Measurements from ENCODE around the gene FNDC3A.
"Not testable (repeated sequence)": the region's sequence is repeated elsewhere in the genome, so short reads cannot be mapped to it uniquely, and the experiment has no call there.

FNDC3A gene

DNA sequence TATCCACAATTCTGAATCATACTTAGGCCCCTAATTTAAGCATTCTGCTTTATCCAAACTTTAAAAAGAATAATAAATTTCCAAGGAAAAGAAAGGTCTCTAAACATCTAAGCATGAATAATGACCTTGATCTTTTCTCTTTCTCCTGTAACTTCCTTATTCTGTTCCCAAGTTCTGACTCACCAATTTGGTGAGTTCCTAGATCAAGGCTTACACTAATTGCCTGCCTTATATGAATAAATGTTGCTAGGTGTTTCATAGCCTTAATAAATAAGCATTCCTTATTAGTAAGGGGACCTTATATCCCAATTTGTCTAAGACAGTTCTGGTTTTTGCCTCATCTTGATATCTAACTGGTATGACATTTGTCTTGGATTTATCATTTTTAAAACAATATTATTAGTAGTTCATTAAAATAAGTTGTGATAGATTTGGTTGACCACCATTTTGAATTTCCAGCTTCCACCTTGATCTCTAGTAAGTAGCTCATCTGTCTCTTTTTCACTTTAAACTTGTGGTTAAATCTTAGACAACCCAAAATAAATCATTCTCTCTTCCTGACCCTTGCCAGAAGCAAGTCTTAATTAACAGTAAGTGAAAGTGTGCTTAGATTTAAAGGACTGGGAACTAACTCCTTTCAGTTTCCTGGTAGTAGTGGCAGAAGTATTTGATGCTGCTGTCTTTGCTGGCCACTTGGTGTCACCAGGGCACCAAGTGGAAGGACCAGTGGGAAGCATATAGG is 123.2 kb downstream of the FNDC3A start:
- peak; percentile 39 to 54 for DNase-seq

DNA sequence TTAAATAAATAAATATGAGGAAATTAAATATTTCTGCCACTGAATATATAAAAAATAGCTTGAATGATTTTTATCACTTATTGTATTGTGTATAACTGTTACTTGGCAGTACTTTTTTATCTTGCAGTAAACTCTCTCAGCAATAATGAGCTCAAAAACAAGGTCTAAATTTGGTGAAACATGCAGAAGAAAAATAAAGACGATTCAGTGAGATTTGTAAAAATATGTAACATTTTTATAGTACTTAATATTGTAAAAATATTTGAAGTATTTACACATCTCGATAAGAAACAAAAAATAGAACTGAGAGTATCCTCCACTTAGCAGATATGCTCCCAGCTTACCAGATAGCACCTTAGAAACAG is 123.8 kb downstream of the FNDC3A start:
- no peak for DNase-seq

DNA sequence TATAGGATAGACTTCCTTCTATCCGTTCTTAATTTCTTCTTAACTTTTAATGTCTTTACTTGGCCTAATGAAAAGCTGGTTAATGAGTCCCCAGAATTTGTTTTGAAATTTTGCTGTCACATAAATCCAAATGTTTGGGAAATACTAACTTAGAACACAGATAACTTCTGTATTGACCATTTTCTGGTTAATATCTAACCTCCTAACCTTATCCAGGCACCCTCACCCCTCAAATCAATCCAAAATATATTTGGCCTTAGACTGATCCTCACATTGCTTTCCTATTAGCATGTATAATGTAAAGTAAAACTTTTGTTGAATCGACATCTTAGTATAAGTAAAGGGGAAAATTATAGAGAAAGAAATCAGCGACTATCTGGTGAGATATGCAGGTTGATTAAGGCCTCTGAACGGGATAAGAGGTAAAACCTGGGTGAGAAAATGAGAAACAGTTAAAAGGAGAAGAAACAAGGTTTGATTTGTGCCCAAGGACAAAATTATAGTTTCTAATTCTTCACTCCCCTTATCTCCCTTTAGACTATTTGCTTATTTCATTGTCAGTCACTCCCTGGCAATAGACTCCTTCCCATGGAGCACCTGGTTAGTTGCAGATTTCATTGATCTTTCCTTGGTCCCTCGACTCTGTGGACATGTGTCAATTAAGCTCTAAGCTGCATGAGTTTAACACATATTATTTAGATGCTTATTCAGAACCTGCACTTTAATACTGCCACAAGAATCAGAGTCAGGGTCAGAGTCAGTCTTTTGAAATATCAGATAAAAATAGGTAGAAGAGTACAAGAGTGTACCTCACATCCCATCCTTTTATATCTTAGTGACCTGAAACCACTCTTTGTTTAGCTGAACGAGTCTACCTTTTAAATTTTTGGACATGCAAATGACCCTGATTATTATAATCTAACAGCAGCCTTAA is 125.2 kb downstream of the FNDC3A start:
- no peak for DNase-seq

DNA sequence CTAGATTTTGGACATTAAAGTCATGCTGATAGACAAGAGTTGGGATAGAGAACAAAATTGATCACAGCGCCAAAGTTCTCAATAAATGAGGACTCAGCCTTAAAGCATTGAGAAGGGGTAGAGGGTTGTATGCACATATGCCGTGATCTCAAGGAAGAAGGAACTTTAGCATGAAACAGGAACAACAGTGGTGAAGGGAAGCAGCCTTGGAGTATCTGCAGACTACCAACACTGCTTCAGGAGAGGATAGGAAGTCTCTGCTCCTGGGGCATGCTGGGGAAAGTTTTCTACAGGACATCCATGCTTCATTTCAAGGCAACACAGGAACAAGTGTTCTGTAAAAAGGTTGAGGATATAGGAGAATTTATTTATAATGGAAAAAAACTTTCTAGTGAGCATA is 132.5 kb downstream of the FNDC3A start:
- DNase-seq = peak; percentile 30 to 35

DNA sequence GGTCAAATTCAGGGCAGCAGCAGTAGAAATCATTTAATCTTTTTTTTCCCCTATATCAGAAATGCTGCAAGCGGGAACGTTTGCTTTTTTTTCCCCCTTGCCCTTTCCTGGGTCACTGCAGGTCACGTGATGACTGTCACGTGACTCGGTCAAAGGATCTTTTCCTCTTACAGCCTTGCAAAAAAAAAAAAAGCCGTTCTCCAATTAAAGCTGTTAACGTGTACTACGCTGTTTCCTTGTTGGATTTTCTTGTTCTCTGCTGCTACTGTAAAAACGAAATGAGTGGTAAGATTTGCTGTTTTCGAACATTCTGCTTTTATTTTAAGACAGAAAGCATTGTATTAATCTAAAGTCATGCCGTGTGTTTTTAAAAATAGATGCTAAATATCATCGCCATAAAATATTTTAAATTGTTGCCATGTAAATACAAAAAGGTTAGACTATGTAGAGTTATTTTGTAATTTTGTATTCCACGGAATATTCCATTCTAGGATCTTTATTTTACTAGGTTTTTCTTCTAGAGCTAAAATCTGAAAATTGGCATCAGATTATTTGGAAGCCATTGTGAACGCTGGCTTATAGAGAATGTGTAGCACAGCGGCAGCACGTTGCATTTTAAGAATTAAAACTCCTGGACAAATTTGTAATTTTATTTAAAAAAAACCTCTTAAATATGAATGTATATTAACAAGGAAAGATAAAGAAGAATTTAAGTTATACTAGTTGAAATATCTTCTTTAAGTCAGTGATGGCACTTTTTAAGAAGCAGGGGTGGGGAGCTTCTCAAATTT is 134.6 kb downstream of the FNDC3A start:
- DNase-seq = peak; percentile 92

DNA sequence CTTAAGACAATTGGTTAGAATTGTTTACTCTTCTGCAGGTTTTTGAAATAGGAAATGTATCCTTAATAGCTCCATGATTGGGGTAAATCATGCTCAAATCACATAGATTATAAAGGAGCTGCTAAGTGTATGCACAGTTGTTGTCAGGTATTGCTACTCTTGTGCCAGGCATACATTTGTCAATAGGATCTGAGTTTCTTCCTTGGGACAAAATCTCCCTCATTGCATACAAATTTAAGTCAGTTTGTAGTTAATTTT is 135.1 kb downstream of the FNDC3A start:
- DNase-seq = peak in 1 of 2 experiments; percentile 46

DNA sequence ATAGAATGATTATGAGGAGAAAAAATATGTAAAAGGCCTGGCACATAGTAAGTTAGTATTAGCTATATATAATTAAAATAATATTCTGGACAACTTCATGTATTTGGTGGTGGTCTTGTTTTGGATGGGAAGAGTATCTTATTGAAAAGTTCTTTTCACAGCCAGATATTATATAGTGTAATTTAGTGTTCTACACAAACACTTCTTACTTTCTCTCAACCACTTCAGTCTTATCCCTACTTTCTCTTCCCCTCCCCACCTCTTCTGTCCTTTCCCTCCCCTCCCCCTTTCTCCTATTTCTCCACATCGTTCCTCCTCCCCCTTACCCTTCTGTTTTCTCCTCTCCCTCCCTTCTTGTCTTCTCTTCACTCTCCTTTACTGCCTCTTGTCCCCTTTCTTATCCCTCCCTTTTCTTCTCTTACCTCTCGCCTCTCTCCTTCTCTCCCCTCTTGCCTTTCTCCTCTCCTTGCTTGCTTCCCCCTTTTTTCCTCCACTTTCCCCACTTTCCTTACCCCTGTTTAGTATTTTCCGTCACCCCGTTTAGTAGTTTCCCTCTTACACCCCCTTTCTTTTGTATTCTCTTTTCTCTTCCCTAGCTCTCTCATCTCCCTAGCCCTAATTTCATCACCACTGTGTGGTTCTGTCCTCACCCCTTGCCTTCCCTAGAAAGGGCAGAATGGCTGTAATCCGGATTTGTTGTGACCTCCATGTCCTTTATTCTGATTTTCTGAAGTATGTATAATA is 137.2 kb downstream of the FNDC3A start:
- peak; percentile 9 to 16 for DNase-seq

DNA sequence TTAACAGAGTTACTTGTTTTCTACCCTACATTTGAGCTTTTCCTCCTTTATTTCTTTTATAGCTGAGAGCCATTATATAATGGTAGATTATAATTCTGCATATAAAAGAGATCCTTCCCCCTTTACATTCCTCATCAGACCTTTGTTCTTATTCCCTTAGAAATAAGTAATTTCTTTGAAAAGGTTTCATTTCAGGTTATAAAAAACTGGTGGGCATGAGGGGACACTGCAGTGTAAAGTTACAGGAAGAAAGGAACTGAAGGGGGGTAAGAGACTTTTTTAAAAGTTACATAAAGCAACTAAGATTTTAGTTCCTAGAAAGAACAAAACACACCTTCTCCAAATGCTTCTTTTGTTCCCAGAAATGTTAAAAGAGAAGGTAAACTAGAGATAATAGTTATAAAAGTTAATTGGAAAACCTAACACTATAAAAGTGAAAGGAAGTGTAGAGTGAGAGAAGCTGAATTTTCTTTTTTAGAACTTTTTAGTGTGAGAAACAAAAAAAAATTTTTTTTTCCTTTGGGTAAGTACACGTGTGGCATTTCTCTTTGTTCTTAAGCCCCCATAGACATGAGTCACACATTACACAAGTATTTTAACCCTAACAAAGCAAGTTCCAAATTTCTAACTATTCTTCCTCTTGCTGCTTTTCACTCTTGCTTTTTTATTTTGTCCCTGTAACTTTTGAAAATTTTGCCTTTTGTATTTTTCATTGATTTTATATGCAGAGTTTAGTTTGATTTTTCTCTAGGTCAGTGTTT is 138.0 kb downstream of the FNDC3A start:
- DNase-seq = peak; percentile 37 to 49

DNA sequence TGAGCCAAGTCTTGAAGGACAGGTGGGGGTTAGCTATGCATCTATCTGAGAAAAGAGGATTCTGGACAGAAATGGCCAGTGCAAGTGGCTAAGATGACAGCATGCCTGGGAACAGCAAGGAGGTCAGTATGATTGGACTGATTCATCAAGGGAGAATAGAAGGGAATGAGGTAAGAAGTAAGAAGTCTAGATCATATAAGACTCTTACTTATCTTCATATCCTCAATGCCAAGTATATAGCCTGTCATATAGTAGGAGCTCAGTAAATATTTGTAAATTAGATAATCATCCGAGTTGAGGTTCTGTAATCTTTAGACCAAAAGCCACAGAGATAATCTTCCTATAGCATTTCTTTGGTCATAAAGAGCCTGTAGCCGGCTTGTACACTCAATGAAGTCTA is 141.2 kb downstream of the FNDC3A start:
- DNase-seq = no peak

DNA sequence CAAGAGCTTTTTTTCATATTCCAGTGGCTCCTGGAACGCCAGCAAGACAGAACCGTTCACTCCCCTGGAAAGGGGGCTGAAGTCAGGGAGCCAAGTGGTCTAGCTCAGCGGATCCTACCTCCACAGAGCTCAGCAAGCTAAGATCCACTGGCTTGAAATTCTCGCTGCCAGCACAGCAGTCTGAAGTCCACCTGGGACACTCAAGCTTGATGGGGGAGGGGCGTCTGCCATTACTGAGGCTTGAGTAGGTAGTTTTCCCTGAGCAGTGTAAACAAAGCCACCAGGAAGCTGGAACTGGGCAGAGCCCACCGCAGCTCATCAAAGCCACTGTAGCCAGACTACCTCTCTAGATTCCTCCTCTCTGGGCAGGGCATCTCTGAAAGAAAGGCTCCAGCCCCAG is 142.7 kb downstream of the FNDC3A start:
- DNase-seq = not testable (repeated sequence)

DNA sequence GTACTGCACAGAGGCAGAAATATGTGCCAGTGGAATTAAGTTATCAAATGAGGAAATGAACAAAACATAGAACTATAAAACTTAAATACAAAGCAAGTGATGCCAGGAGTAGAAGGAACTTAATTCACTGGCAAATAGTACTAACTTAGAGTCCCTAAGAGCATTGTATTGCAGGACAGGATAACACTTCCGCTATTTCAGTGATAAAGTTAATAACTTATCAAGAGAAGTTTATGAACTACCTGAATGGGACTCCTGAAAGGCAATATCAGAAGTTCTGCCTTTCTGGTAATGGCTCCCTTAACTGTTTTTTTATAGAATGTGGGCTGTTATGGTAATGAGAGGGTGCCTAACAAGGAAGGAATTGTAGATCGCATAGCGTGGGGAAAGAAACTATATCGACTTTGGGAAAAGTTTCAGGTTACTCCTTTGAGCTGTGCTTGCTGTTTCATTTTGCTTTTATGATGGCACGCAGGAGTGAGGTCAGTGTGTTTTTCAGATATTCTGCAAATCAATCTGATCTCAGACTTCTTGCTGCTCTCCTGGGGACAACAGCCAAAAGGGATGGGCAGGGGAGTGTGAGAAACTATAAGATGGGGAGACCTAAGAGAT is 149.1 kb downstream of the FNDC3A start:
- no peak for DNase-seq

DNA sequence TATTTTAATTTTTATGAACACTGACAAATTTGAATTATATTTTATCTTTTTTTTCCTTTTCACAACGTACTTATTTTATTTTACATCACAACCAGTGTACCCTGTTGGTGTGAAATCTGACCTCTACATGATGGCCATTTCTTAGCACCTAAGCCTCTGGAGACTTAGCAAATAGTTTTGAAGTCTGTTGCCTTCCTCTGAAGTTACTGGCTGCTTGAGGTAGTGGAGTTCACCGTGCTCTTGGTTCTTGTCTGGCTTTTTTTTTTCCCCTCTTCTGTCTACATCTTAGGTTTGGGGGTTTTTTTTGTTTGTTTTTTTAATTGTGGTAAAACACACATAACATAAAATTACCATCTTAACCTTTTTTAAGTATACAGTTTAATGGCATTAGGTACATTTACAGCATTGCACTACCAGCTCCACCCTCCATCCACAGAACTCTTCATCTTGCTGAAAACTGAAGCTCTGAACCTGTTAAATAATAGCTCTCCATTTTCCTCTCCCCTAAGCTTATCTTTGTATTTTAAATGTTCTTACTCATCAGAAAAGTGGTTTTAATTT is 150.3 kb downstream of the FNDC3A start:
- no peak for DNase-seq

DNA sequence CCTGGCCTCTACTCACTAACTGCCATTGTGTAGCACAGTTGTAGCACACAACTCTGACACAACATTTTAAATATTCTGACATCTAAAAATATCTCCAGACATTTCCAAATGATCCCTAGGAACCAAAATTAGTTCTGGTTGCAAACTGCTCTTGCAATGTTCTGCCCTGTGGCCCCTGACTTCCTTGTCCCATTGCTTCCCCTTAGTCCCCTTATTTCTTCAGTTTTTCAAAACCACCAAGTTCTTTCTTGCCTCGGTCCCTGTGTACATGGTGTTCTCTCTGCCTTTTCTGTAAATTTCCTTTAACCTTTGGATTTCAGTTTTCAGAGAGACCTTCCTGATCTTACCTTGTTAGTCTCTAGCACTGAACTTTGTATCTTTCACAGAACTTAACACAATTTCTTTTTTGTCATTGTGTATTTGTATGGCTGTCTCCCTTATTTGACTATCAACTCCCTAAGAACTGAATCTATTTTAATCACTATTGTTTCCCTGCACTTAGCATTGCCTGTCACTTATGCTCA is 156.8 kb downstream of the FNDC3A start:
- DNase-seq = peak; percentile 65 to 73

DNA sequence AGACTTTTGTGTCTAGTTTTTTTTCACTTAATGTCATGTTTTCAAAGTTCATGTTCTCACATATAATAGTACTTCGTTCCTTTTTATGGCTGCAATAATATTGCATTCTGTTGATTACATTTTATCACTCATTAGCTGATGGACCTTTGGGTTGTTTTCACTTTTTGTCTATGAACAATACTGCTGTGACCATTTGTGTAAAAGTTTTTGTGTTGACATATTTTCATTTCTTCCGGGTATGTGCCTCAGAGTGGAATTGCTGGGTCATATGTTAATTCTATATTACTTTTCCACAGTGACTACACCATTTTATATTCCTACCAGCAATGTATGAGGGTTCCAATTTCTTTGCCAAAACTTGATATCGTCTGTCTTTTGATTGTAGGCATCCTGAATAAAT is 158.6 kb downstream of the FNDC3A start:
- DNase-seq = no peak

DNA sequence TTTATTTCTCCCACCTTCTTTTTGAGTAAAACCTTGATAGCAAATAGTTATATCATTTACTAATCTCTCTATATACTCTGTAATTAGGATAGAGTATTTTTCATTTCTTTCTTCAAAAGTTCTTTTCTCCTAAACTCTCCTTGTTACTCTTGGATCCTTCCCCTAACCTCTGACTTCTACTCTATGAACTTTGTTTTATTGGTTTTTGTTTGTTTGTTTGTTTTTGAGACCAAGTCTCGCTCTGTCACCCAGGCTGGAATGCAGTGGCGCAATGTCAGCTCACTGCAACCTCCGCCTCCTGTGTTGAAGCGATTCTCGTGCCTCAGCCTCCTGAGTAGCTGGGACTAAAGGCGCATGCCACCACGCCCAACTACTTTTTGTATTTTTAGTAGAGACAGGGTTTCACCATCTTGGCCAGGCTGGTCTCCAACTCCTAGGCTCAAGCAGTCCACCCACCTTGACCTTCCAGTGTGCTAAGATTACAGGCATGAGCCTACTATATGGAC is 161.5 kb downstream of the FNDC3A start:
- not testable (repeated sequence) for DNase-seq

DNA sequence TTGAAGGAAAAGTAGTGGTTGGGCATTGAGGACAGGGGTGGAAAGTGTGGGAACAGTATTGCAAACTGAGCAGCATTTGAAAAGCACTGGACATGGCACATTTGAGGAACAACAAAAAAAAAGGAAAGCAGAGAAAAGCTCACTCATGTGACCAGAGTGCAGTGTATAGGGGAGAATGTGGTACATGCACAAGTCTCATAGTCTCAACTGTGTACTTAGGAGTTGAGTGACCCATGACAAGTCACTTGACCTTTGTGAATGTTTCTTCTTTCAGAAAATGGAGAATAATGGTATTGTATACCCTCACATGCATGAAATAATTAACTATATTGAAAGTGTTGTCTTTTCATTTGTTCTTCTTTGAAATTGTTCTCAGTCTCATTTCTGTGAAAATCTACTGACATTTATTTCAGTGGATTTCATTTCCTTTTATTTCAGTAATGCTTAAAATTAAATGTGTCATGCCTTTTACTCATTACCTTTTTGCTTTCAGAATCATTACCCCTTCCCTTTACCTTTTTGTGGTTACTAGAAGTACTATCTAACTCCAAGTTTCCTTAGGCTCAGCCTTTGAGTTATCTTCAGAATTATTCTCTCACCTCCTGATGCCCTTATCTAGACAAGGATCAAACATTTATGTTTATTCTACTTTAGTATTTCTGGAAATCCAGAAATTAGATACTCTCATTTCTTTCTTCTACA is 165.3 kb downstream of the FNDC3A start:
- DNase-seq = no peak

DNA sequence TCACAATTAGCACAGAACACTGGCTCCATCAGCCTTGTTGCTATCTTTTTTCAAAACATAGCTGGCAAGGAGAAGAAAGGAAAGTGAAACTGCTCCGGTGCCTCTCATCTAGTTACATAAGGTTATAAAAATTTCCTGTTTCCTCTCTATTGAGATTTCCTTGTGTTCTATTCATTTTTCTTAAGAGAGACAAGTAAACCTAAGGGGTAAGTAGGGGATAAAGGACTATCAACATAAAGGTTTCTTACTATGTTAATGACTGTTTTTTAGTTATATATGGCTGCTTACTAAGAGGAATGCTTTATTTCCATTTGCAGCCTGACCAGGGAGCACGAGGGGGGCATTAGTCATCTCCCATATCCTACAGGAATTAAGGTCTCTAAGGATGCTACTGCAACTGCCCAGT is 171.2 kb downstream of the FNDC3A start:
- DNase-seq = peak; percentile 6 to 8

DNA sequence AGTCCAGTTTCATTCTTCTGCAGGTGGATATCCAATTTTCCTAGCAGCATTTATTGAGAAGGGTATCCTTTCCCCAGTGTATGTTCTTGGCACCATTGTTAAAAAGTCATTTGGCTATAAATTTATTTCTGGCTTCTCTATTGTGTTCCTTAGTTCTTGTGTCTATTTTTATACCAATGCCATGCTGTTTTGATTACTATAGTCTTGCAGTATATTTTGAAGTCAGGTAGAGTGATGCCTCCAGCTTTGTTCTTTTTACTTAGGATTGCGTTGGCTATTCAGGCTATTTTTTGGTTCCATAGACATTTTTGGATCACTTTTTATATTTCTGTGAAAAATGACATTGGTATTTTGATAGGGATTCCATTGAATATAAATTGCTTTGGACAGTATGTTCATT is 172.7 kb downstream of the FNDC3A start:
- no peak for DNase-seq

DNA sequence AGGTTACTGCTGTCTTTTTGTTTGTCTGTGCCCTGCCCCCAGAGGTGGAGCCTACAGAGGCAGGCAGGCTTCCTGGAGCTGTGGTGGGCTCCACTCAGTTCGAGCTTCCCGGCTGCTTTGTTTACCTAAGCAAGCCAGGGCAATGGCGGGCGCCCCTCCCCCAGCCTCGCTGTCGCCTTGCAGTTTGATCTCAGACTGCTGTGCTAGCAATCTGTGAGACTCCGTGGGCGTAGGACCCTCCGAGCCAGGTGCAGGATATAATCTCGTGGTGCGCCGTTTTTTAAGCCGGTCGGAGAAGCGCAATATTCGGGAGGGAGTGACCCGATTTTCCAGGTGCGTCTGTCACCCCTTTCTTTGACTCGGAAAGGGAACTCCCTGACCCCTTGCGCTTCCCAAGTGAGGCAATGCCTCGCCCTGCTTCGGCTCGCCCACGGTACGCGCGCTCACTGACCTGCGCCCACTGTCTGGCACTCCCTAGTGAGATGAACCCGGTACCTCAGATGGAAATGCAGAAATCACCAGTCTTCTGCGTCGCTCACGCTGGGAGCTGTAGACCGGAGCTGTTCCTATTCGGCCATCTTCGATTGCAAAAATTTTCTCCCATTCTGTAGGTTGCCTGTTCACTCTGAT is 182.4 kb downstream of the FNDC3A start:
- not testable (repeated sequence) for DNase-seq

DNA sequence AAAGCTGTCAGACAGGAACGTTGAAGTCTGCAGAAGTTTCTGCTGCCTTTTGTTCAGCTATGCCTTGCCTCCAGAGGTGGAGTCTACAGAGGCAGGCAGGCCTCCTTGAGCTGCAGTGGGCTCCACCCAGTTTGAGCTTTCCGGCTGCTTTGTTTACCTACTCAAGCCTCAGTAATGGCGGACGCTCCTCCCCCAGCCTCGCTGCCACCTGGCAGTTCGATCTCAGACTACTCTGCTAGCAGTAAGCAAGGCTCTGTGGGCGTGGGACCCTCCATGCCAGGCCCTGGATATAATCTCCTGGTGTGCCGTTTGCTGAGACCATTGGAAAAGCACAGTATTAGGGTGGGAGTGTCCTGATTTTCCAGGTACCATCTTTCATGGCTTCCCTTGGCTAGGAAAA is 187.4 kb downstream of the FNDC3A start:
- not testable (repeated sequence) for DNase-seq
